Cardiac fibroblast (primary cell): ENCODE data around the gene CKS2.
A peak's percentile ranks its signal among the peaks of the same experiment; 100 is the strongest.

Experiments
- DNase-seq, 2 donors: peaks; one replicate each; pipeline versions ENCODE4 v3.0.0 to v3.0.0-alpha.2; 2010; ENCODE audit warnings: low read depth in 2 of 2
- H3K4me3 ChIP-seq, 2 donors: replicated peaks in 1 of 2; 1 replicate in 1 of 2; 2 replicates in 1 of 2; pipeline ENCODE4 v1.5.1; 2011; ENCODE audit warnings: low read depth in 2 of 2, low read length in 2 of 2, mild to moderate bottlenecking in 2 of 2, moderate library complexity in 1 of 2
- CTCF ChIP-seq: IDR thresholded peaks from one replicate; pipeline ENCODE4 v1.5.1; 2011; ENCODE audit warnings: low read depth, mild to moderate bottlenecking, low read length, inconsistent platforms

The CKS2 gene

DNA sequence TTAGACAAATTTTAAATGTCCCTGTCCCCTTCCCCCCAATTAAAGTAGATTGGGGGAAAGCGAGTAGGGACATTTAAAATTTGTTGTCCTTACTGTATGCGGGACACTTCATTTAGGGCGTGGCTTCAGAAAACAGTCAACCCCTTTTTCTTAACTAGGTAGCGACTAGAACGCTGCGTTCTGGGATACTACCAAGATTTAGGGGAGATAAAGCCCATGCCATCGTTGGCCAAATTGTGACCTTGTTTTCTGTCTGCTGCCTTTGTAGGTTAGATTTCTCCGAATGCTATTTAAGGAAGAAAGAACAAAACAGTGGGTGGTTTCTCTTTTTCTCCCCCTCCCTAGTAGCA lies 1.2 kb downstream of the CKS2 start:
- TF ChIP-seq CTCF: no peak
- peak; percentile 35 to 47 for DNase-seq
- peak overlapping the region; percentile 82 to 85 for H3K4me3 ChIP-seq

GRCh38 chr9:89313842-89314241 lies 2.8 kb downstream of the CKS2 start:
- TF ChIP-seq CTCF: no peak
- DNase-seq: peak; percentile 19 to 33
- peak overlapping the region in 1 of 2 donors; percentile 82 for H3K4me3 ChIP-seq

- TF ChIP-seq CTCF: no peak
- peak overlapping the region in 1 of 2 donors; percentile 82 for H3K4me3 ChIP-seq
Observed at GRCh38 chr9:89314955-89315354, 4.0 kb downstream of the CKS2 start.

DNA sequence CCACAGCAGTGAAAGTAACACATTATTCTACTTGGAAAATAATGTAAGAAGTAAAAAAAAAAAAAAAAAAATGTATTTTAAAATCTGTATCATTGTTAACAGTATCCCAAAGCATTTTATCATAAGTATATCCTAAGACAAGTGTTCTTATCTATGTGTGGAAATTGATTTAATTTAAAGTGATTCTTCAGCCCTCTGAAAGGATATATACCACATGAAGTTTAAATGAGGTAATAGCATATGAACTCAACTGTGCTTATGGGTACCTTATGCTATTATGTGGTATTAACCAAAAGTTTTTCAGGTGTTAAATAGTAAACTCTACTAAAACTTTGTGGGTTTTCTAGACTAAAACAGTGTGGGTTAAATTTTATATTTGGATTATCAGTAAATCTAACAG lies 4.5 kb downstream of the CKS2 start:
- DNase-seq: no peak
- TF ChIP-seq CTCF: no peak
- no peak overlapping the region for H3K4me3 ChIP-seq

More at GRCh38 chr9:89314955-89315354, 4.0 kb downstream of the CKS2 start:
- no peak for DNase-seq

GRCh38 chr9:89317282-89317681 lies 6.3 kb downstream of the CKS2 start:
- TF ChIP-seq CTCF: no peak
- H3K4me3 ChIP-seq: no peak overlapping the region
- DNase-seq: no peak

GRCh38 chr9:89318123-89319014 lies 7.4 kb downstream of the CKS2 start, which contains the start of gene SECISBP2:
TSS of gene SECISBP2 (plus strand) at chr9:89318500. CDS start at chr9:89318577, 77 bp downstream.
- H3K4me3 ChIP-seq: peak within 1 kb of the TSS; percentile 59 to 70
- peak; percentile 98 to 99 for DNase-seq
- peak; percentile 65 for TF ChIP-seq CTCF
